SK-N-SH (cell line): ENCODE results near the gene NBPF11.
"Not testable (repeated sequence)": the region's sequence is repeated elsewhere in the genome, so short reads cannot be mapped to it uniquely, and the experiment has no call there.

ENCODE experiments used
- POLR2AphosphoS5 ChIP-seq: IDR thresholded peaks from 2 replicates; pipeline ENCODE4 v1.6.1; 2012; ENCODE audit warnings: low read depth, low read length
- TCF12 ChIP-seq: IDR thresholded peaks from 2 replicates; pipeline ENCODE4 v1.4.0; 2012
- TF ChIP-seq, protein P1 (sequence below): fragments of 150-350 bp; IDR thresholded peaks from 2 replicates; pipeline ENCODE4 v1.6.1; 2016; ENCODE audit warnings: mild to moderate bottlenecking, low read depth, low read length
- TF ChIP-seq, protein P2 (sequence below): fragments of 200-600 bp; sonication (generic); IDR thresholded peaks from 2 replicates; pipeline ENCODE4 v1.6.1; 2017; ENCODE audit warnings: antibody characterized with exemption, mild to moderate bottlenecking, moderate library complexity

DNA sequence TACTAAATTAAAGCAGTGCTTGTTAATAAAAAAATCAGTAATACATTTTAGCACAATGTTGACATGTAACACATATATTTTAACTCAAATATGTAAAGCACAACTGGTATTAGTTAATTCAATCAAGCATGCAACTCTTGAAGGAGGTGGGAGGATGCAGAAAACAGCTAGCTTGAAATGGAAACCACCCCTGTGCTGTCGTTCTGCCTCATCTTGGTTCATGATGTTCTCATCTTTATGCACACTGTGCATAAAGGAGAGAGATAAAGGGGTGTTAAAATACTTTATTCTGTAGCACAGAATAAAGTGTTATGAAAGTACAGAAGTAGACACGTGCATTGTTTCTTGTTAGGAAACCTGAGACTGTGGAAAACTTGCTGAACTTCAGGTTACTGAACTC is 23.3 kb upstream of the NBPF11 start:
- TF ChIP-seq, protein P1, sequence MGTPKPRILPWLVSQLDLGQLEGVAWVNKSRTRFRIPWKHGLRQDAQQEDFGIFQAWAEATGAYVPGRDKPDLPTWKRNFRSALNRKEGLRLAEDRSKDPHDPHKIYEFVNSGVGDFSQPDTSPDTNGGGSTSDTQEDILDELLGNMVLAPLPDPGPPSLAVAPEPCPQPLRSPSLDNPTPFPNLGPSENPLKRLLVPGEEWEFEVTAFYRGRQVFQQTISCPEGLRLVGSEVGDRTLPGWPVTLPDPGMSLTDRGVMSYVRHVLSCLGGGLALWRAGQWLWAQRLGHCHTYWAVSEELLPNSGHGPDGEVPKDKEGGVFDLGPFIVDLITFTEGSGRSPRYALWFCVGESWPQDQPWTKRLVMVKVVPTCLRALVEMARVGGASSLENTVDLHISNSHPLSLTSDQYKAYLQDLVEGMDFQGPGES = not testable (repeated sequence)
- TF ChIP-seq POLR2AphosphoS5, TCF12: not testable (repeated sequence)
- TF ChIP-seq, protein P2, sequence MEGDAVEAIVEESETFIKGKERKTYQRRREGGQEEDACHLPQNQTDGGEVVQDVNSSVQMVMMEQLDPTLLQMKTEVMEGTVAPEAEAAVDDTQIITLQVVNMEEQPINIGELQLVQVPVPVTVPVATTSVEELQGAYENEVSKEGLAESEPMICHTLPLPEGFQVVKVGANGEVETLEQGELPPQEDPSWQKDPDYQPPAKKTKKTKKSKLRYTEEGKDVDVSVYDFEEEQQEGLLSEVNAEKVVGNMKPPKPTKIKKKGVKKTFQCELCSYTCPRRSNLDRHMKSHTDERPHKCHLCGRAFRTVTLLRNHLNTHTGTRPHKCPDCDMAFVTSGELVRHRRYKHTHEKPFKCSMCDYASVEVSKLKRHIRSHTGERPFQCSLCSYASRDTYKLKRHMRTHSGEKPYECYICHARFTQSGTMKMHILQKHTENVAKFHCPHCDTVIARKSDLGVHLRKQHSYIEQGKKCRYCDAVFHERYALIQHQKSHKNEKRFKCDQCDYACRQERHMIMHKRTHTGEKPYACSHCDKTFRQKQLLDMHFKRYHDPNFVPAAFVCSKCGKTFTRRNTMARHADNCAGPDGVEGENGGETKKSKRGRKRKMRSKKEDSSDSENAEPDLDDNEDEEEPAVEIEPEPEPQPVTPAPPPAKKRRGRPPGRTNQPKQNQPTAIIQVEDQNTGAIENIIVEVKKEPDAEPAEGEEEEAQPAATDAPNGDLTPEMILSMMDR = not testable (repeated sequence)
